Caco-2 (cell line): ENCODE data around the gene BACE2. TPM values are rescaled to one million over a fixed set of nuclear protein-coding genes. Genes with fewer than 3 reads are reported as not detected.

ENCODE experiments used
- BruUV-seq: library from RNA; stranded (reverse); fragments of 400-500 nt; replicated peaks from 2 replicates; lab custom pipeline; 2021; lab: Mats Ljungman, UMichigan
- CTCF ChIA-PET: fragments of 300-600 bp; sonication (Branson Sonifier 250); formaldehyde crosslinking; loops from one replicate; lab custom pipeline; 2022; ENCODE audit warnings: antibody characterized with exemption; lab: Charles Lee
- POLR2A ChIA-PET: fragments of 300-600 bp; sonication (Branson Sonifier 250); formaldehyde crosslinking; loops from one replicate; lab custom pipeline; 2022; ENCODE audit warnings: antibody characterized with exemption; lab: Charles Lee
- DNase-seq, 2 experiments: peaks; one replicate each; pipeline versions ENCODE4 v3.0.0 to v3.0.0-alpha.2; 2020 to 2022
- H3K27me3 ChIP-seq: replicated peaks from 2 replicates; pipeline ENCODE4 v1.6.0; 2011; ENCODE audit warnings: low read length; ENCODE audit not compliant: control insufficient read depth, insufficient read depth
- H3K36me3 ChIP-seq: 2 replicates; pipeline ENCODE4 v1.5.1; 2011; ENCODE audit warnings: low read length; ENCODE audit not compliant: control insufficient read depth, insufficient read depth
- H3K4me1 ChIP-seq: fragments of 250-450 bp; sonication (Bioruptor Pico); 2 replicates; pipeline ENCODE4 v1.5.1; 2020; ENCODE audit warnings: mild to moderate bottlenecking
- H3K4me3 ChIP-seq: 2 replicates; pipeline ENCODE4 v1.5.1; 2011; ENCODE audit warnings: low read depth, mild to moderate bottlenecking, control low read depth, low read length
- H3K9me3 ChIP-seq: fragments of 250-450 bp; sonication (Bioruptor Pico); 2 replicates; pipeline ENCODE4 v1.5.1; 2020; ENCODE audit warnings: mild to moderate bottlenecking, moderate library complexity
- H3K27ac Mint-ChIP-seq: one replicate; pipeline ENCODE4 v1.8.0; 2022; ENCODE audit warnings: mixed read lengths; ENCODE audit not compliant: unreplicated experiment
- H3K27me3 Mint-ChIP-seq: one replicate; pipeline ENCODE4 v1.8.0; 2022; ENCODE audit warnings: mixed read lengths; ENCODE audit not compliant: insufficient read depth, unreplicated experiment
- H3K36me3 Mint-ChIP-seq: one replicate; pipeline ENCODE4 v1.8.0; 2022; ENCODE audit warnings: mild to moderate bottlenecking, mixed read lengths; ENCODE audit not compliant: insufficient read depth, unreplicated experiment
- H3K4me1 Mint-ChIP-seq: one replicate; pipeline ENCODE4 v1.8.0; 2022; ENCODE audit warnings: low read depth, mixed read lengths; ENCODE audit not compliant: unreplicated experiment
- H3K4me3 Mint-ChIP-seq: one replicate; pipeline ENCODE4 v1.8.0; 2022; ENCODE audit warnings: mild to moderate bottlenecking, moderate library complexity, mixed read lengths; ENCODE audit not compliant: unreplicated experiment
- H3K9me3 Mint-ChIP-seq: one replicate; pipeline ENCODE4 v1.8.0; 2022; ENCODE audit warnings: mixed read lengths; ENCODE audit not compliant: unreplicated experiment
- intact Hi-C: fragments of 100-400 bp; cut with micrococcal nuclease; formaldehyde crosslinking; loops from one replicate; pipeline ENCODE4 v1.10.0; 2022; ENCODE audit not compliant: unreplicated experiment
- total RNA-seq: library from RNA; stranded (reverse); gene quantifications from 2 replicates; pipeline ENCODE4 v1.2.3, GENCODE V29; 2022
- TF ChIP-seq, protein P1 (sequence below), 2 experiments: fragments of 200-600 bp in 1 of 2; IDR thresholded peaks; 1 replicate in 1 of 2; 2 replicates in 1 of 2; pipeline versions ENCODE4 v1.5.1 to v1.8.0; 2011 to 2022; ENCODE audit warnings: antibody characterized with exemption in 1 of 2, control low read depth in 1 of 2, inconsistent platforms in 1 of 2, low read depth in 1 of 2, low read length in 1 of 2, mild to moderate bottlenecking in 1 of 2, moderate library complexity in 1 of 2; ENCODE audit not compliant: insufficient read depth in 1 of 2, severe bottlenecking in 1 of 2, unreplicated experiment in 1 of 2

BACE2 gene
- total RNA-seq, 1 experiment from 2014 or later, result 8.8 TPM

DNA sequence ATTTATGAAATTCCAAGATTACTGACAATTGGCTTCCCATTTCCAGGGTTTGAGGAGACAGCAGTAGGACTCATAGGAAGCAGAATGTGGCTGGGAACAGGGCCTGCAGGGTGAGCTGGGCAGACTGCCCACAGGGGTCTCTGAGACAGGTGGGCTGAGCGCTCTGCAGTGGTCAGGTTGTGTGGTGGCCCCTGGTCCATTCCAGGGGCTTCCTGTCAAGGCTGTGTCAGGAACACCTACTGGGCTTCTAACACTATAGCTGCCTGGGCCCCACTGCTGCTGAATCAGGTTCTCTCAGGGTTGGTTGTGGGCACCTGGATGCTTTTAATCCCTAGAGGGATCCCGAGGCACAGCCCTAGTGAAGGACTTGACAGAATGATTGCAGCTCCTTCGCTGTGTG lies 72.1 kb downstream of the BACE2 start:
- H3K9me3 Mint-ChIP-seq, result no peaks in the 10 kb centered on the region
- Histone ChIP-seq H3K4me3 (no peak overlapping the region), H3K36me3 (no peaks in the 10 kb centered on the region), H3K27me3 (no peaks in the 10 kb centered on the region; the same call in 1 of the 2 replicates), H3K4me1 (no peaks in the 10 kb centered on the region), H3K9me3 (no peaks in the 10 kb centered on the region)
- peaks cover 5% of the 10 kb centered on the region for H3K36me3 Mint-ChIP-seq
- TF ChIP-seq, protein P1, sequence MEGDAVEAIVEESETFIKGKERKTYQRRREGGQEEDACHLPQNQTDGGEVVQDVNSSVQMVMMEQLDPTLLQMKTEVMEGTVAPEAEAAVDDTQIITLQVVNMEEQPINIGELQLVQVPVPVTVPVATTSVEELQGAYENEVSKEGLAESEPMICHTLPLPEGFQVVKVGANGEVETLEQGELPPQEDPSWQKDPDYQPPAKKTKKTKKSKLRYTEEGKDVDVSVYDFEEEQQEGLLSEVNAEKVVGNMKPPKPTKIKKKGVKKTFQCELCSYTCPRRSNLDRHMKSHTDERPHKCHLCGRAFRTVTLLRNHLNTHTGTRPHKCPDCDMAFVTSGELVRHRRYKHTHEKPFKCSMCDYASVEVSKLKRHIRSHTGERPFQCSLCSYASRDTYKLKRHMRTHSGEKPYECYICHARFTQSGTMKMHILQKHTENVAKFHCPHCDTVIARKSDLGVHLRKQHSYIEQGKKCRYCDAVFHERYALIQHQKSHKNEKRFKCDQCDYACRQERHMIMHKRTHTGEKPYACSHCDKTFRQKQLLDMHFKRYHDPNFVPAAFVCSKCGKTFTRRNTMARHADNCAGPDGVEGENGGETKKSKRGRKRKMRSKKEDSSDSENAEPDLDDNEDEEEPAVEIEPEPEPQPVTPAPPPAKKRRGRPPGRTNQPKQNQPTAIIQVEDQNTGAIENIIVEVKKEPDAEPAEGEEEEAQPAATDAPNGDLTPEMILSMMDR (IDR thresholded peaks at IDR 0.05; ENCODE audit: insufficient read depth in 1 of 2, low read depth in 1 of 2, low read length in 1 of 2, severe bottlenecking in 1 of 2, unreplicated experiment in 1 of 2), result no peak
- ChIA-PET CTCF (no interaction called here), POLR2A (no interaction called here)
- no peak for DNase-seq
- intact Hi-C loops, result no loop called here
- BruUV-seq, result no TSS peak
- H3K27me3 Mint-ChIP-seq, result no peaks in the 10 kb centered on the region
- H3K27ac Mint-ChIP-seq, result no peak overlapping the region
- H3K4me1 Mint-ChIP-seq, result no peaks in the 10 kb centered on the region
- no peak overlapping the region for H3K4me3 Mint-ChIP-seq

DNA sequence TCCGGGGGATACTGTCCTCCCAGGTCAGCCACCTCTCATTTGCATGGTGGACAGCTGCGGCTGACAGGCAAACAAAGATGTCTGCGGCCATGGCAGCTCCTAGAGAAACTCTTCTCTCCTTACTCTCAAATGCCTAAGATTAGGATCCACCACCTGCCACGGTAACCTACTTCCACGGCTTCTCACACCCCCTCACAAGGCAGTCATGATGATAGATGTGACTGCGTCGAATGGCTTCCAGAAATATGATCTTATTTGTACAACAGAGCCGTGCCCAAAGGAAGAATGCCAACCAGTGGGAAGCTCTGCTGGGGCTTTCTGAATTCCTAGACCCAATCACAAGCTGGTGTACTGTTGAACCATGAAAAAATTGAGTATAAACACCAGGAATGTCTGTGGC lies 73.4 kb downstream of the BACE2 start:
- H3K4me1 Mint-ChIP-seq, result no peaks in the 10 kb centered on the region
- no peak overlapping the region for H3K4me3 ChIP-seq
- POLR2A ChIA-PET, result no interaction called here
- CTCF ChIA-PET, result no interaction called here
- DNase-seq, result no peak
- BruUV-seq, result no TSS peak
- no peak overlapping the region for H3K27ac Mint-ChIP-seq
- no peaks in the 10 kb centered on the region; the same call in 1 of the 2 replicates for H3K27me3 ChIP-seq
- intact Hi-C loops, result no loop called here
- peaks cover 5% of the 10 kb centered on the region for H3K36me3 Mint-ChIP-seq
- no peaks in the 10 kb centered on the region for H3K9me3 Mint-ChIP-seq
- no peaks in the 10 kb centered on the region for H3K9me3 ChIP-seq
- no peaks in the 10 kb centered on the region for H3K4me1 ChIP-seq
- H3K27me3 Mint-ChIP-seq, result no peaks in the 10 kb centered on the region
- TF ChIP-seq, protein P1 (IDR thresholded peaks at IDR 0.05; ENCODE audit: insufficient read depth in 1 of 2, low read depth in 1 of 2, low read length in 1 of 2, severe bottlenecking in 1 of 2, unreplicated experiment in 1 of 2), result no peak
- H3K36me3 ChIP-seq, result no peaks in the 10 kb centered on the region
- no peak overlapping the region for H3K4me3 Mint-ChIP-seq

DNA sequence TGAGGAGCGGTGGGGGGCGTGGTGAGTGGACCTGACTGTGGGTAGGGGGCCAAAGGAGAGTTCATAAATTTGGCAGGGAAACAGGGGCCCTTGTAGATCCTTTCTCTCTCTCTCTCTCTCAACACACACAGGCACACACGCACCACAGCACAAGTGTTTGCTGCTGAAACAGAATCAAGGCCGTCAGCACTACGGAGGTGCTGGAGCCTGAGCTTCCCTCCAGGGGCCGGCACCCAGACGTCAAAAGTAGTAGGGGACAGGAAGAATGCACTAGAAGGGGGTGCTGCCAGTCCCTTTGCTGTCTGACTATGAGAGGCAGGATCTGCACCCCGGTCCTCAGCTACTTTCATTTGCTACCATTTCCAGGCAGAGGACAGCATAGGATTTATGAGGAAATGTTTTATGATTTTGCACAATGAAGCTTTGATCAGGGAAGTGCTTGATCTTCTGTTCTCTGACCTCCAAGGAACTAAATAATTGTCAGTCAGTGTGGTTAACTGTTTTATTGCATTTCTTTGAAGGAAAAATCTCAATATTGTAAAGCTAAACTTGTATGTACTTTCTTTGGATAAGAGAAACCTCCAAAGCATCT lies 74.4 kb downstream of the BACE2 start:
- Mint-ChIP-seq H3K4me1 (no peaks in the 10 kb centered on the region), H3K36me3 (peaks cover 5% of the 10 kb centered on the region), H3K27ac (no peak overlapping the region), H3K27me3 (no peaks in the 10 kb centered on the region), H3K9me3 (no peaks in the 10 kb centered on the region), H3K4me3 (no peak overlapping the region)
- no peaks in the 10 kb centered on the region for H3K36me3 ChIP-seq
- H3K4me1 ChIP-seq, result no peaks in the 10 kb centered on the region
- no peaks in the 10 kb centered on the region; the same call in 1 of the 2 replicates for H3K27me3 ChIP-seq
- H3K4me3 ChIP-seq, result no peak overlapping the region
- BruUV-seq, result no TSS peak
- ChIA-PET CTCF (no interaction called here), POLR2A (no interaction called here)
- intact Hi-C loops, result no loop called here
- no peak for DNase-seq
- no peaks in the 10 kb centered on the region for H3K9me3 ChIP-seq
- TF ChIP-seq, protein P1 (IDR thresholded peaks at IDR 0.05; ENCODE audit: insufficient read depth in 1 of 2, low read depth in 1 of 2, low read length in 1 of 2, severe bottlenecking in 1 of 2, unreplicated experiment in 1 of 2), result no peak
